ENCODE measurements around the gene ACAD11. TPM values are rescaled to one million over a fixed set of nuclear protein-coding genes. Genes with fewer than 3 reads are reported as not detected.

ACAD11 gene
- total RNA-seq, 2 donors from 2014 or later, result 28.8 to 52.1 TPM

- intact Hi-C loops (cut with DNase I), result no loop called here
- Histone ChIP-seq H3K27ac (no peak overlapping the region), H3K36me3 (replicated peaks in 1 of 2; ENCODE audit: insufficient read depth in 1 of 2, low read depth in 2 of 2) (peaks cover 0 to 4% of the 10 kb centered on the region in 2 donors), H3K4me3 (no peak overlapping the region), H3K27me3 (no peaks in the 10 kb centered on the region), H3K9me3 (no peaks in the 10 kb centered on the region), H3K4me1 (no peaks in the 10 kb centered on the region)
- no peak for TF ChIP-seq POLR2A (IDR thresholded peaks at IDR 0.05)
- TF ChIP-seq CTCF (IDR thresholded peaks at IDR 0.05), result no peak
- no peak for DNase-seq
- ATAC-seq, result no peak
Measured at GRCh38 chr3:132638706-132639105, 20.9 kb downstream of the ACAD11 start.

DNA sequence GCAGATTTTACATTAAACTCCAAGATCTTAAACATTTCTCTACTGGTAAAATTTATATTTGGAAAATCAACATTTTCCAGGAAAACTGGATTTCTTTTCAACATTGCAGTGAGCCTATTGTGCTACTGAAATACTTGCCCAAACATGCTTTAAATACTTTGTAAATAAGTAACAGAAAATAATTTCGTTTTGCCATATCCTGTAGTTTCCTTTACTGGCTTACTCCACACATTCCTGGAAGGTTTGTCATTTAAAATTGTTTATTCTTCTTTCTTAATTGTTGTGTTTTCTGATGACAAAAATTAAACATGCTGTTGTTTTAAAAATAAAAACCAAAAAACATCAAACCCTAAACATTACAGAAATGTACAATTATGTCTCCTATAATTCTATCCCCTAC is 22.0 kb downstream of the ACAD11 start:
- no peak for TF ChIP-seq CTCF (IDR thresholded peaks at IDR 0.05)
- TF ChIP-seq POLR2A (IDR thresholded peaks at IDR 0.05), result no peak
- H3K4me1 ChIP-seq, result no peaks in the 10 kb centered on the region
- intact Hi-C loops (cut with DNase I), result no loop called here
- peaks cover 0 to 4% of the 10 kb centered on the region in 2 donors for H3K36me3 ChIP-seq (replicated peaks in 1 of 2; ENCODE audit: insufficient read depth in 1 of 2, low read depth in 2 of 2)
- H3K27me3 ChIP-seq, result no peaks in the 10 kb centered on the region
- H3K9me3 ChIP-seq, result no peaks in the 10 kb centered on the region
- WGBS, 2 donors, result 21 to 28% methylated on average over 1 of the region's 1 CpG
- peak overlapping the region in 1 of 4 donors; percentile 7 for H3K27ac ChIP-seq
- ATAC-seq, result no peak
- DNase-seq, result no peak
- no peak overlapping the region for H3K4me3 ChIP-seq

DNA sequence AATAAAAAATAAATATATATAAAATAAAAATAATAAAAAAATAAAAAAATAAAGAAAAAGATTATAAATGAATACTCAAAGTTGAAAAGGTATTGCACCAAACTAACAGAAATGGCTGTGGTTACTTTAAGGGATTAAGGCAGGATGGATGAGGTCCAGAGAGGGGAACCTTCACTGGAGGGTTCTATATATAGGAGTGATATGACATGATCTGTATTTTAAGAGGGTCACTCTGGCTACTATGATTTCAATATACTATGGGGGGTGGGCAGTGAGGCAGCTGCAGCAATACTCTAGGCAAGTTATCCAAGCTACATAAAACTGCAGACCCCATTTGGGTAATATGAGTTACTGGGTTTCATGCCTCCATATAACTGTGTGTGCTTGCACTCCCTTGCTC is 24.6 kb downstream of the ACAD11 start:
- no peak for TF ChIP-seq CTCF (IDR thresholded peaks at IDR 0.05)
- no peak for TF ChIP-seq POLR2A (IDR thresholded peaks at IDR 0.05)
- Histone ChIP-seq H3K4me3 (no peak overlapping the region), H3K36me3 (replicated peaks in 1 of 2; ENCODE audit: insufficient read depth in 1 of 2, low read depth in 2 of 2) (peaks cover 0 to 4% of the 10 kb centered on the region in 2 donors), H3K27me3 (no peaks in the 10 kb centered on the region), H3K27ac (no peak overlapping the region), H3K9me3 (no peaks in the 10 kb centered on the region), H3K4me1 (no peaks in the 10 kb centered on the region)
- intact Hi-C loops (cut with DNase I), result no loop called here
- ATAC-seq (no peak), DNase-seq (no peak)

GRCh38 chr3:132630612-132631011 is 29.0 kb downstream of the ACAD11 start:
- TF ChIP-seq POLR2A (IDR thresholded peaks at IDR 0.05) (no peak), CTCF (IDR thresholded peaks at IDR 0.05) (no peak)
- 91 to 96% methylated on average over 7 of the region's 7 CpGs for WGBS, 2 donors
- intact Hi-C loops (cut with DNase I), result no loop called here
- no peak for DNase-seq
- Histone ChIP-seq H3K36me3 (replicated peaks in 1 of 2; ENCODE audit: insufficient read depth in 1 of 2, low read depth in 2 of 2) (peaks cover 0 to 6% of the 10 kb centered on the region in 2 donors), H3K9me3 (no peaks in the 10 kb centered on the region), H3K27me3 (no peaks in the 10 kb centered on the region), H3K27ac (no peak overlapping the region), H3K4me1 (no peaks in the 10 kb centered on the region), H3K4me3 (no peak overlapping the region)
- ATAC-seq, result no peak

- Histone ChIP-seq H3K27me3 (no peaks in the 10 kb centered on the region), H3K4me1 (no peaks in the 10 kb centered on the region), H3K9me3 (no peaks in the 10 kb centered on the region), H3K4me3 (no peak overlapping the region), H3K36me3 (replicated peaks in 1 of 2; ENCODE audit: insufficient read depth in 1 of 2, low read depth in 2 of 2) (peaks cover 0 to 6% of the 10 kb centered on the region in 2 donors), H3K27ac (no peak overlapping the region)
- no peak for DNase-seq
- intact Hi-C loops (cut with DNase I), result no loop called here
- ATAC-seq, result no peak
- no peak for TF ChIP-seq POLR2A (IDR thresholded peaks at IDR 0.05)
- TF ChIP-seq CTCF (IDR thresholded peaks at IDR 0.05), result no peak
- 75 to 81% methylated on average over 1 of the region's 1 CpG for WGBS, 2 donors
Measured at GRCh38 chr3:132629928-132630327, 29.7 kb downstream of the ACAD11 start.

Measured in body of pancreas (tissue), 4 donors.